HTR-8/SVneo (cell line): ENCODE data around the gene STK11.
A peak's percentile ranks its signal among the peaks of the same experiment; 100 is the strongest.
"Not testable (repeated sequence)": the region's sequence is repeated elsewhere in the genome, so short reads cannot be mapped to it uniquely, and the experiment has no call there.

Experiments
- DNase-seq: peaks from one replicate; pipeline ENCODE4 v3.0.0; 2011; ENCODE audit warnings: low spot score, mixed read lengths; ENCODE audit not compliant: insufficient read length
- FAIRE-seq: peaks from 2 replicates; lab custom pipeline; 2011; peaks lifted over from hg19 to GRCh38; lab: Jason Lieb, UNC

Gene STK11

DNA sequence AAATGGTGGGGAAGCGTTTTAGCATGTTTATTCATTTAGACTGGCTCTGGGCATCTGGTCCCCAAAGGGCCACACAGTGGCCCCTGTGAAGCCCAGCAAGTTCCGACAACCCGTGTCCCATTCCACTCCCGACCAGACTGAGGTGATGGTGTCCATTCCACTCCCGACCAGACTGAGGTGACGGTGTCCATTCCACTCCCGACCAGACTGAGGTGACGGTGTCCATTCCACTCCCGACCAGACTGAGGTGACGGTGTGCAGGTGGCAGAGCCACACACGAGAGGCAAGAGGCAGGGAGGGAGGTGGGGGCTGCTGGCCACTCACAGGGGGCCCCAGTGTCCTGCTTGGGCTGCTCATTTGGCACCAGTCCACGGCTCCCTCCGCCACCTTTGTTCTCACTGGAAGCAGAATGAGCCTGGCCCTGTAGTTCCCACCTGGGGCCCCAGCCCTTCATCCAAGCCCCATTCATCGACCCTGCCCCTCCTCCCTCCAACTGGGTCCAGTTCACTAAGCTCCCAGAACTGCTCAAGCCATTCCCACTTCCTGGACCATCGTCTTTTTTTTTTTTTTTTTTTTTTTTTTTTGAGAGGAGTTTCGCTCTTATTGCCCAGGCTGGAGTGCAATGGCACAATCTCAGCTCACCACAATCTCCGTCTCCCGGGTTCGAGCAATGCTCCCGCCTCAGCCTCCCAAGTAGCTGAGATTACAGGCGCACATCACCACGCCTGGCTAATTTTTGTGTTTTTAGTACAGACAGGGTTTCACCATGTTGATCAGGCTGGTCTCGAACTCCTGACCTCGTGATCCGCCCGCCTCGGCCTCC is 40.9 kb downstream of the STK11 start:
- DNase-seq, FAIRE-seq: not testable (repeated sequence)

DNA sequence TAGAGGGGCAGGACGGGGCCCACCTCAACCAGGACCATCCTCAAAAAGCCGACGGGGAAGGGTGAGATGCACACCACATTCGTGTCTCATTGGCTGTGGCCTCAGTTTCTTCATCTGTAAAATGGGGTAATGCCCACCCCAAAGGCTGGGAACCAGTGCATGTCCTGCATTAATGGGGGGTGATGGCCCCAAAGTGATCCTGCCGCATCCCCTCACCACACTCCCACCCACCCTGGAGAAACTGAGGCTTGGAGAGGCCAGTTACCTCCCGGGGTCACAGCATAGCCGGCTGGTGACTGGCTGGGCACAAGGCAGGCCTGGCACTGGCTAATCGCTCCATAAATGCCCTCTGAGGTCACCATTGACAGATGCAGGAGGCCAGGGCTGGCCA is 42.2 kb downstream of the STK11 start:
- DNase-seq (no peak), FAIRE-seq (no peak)

DNA sequence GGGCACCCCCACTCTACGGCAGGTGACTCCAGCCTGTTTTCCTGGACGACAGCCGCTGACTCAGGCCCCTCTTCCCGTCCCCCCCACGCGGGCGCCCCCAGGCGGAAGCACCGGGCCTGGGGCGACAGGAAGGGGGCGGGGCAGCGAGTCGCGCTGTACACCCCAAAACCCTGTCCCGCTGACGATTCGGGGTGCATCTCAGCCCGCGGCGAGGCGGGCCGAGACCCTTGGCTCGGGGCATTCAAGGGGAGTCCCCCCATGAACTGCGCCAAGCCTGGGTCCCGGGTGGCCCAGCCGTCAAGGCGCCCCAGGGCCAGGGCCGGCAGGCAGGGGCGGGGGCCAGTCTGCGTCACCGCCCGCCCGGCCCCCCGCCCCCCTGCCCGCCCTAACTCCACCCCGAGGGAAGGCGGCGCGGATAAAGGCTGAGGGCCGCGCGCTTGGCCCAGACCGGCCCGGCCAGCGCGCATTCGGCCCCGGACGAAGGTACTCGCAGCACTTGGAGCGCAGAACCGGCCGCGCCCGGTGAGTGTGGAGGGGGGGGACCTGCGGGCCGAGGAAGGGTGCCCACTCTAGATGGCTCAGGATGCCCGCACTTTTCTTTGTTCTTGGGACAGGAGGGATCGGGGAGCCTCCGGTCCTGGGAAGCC is 42.7 kb downstream of the STK11 start, which contains the start of gene MIDN:
Gene MIDN (plus strand): TSS at position 445 of the 647 bp plus-strand sequence. CDS start 1,714 bp downstream, outside the sequence.
- peak; percentile 20 for FAIRE-seq
- no peak for DNase-seq

DNA sequence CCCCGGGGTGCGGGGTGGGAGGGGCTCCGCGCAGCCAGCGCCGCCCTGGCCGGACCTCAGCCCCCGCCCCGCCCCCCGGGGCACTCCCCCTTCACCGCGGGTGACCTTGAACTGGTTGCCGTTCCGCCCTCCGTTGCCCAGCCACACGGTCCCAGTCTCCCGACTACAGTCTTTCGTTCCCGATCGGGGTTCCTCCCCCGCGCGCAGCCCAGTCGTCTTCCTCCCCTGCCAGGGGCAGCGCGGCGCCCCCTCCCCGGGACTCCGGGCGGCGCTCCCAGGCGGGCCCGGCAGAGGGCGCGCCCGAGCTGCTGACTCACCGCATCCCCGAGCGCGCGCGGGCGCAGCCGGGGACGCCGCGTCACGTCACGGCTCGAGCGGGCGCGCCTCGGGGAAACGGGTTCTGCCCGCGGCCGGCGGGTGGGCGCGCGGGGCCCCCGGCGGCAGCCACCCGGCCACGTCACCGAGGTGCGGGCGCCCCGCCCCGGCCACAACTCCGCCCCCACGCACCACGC is 43.3 kb downstream of the STK11 start:
- peak; percentile 13 for FAIRE-seq
- no peak for DNase-seq

DNA sequence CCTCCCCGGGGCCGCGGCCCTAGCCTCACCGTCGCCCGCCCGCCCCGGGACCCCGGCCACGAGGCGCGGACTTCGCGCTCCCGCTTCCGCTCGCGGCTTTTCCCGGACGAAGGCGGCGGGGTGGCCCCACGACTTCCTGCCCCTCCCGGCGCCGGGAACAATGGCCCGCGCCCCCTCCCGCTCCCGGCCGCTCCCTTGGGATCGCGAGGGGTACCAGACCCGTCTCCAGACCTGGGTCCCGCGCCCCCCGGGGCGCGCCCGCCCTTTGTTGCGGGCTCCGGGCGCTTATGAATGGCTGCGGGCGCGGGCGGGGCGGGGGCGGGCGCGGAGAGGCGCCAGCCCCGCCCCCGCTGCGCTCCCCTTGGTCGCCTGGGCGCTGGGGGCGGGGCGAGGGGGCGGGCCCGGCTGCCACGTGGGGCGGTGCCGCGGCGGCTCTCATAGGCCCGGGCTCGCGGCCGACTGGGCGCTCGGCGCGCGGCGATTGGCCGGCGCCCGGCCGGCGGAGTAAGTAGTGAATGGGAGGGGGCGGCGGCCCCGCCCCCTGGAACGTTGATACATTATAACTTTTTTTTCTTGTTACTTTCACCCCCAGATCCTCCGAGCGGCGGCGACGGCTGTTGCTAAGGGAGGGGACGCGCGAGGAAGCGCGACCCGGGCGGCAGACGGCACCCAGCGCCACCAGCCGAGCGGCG is 43.9 kb downstream of the STK11 start:
- DNase-seq (no peak), FAIRE-seq (no peak)

DNA sequence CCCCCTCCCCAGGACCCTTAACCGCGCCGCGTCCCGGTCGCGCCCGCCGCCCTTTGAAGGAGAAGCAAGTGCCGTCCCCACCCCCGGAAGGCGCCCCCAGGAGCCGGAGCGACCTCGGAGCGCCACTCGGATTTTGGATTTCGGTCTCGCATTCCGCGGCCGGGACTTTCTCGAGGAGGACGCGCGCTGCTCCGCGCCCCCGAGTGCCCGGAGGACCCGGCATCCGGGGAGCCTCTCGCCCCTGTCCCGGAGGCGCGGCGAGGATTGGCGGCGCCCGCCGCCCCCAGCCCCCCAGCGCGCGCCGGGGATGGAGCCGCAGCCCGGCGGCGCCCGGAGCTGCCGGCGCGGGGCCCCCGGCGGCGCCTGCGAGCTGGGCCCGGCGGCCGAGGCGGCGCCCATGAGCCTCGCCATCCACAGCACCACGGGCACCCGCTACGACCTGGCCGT is 44.4 kb downstream of the STK11 start:
- DNase-seq: no peak
- no peak for FAIRE-seq

DNA sequence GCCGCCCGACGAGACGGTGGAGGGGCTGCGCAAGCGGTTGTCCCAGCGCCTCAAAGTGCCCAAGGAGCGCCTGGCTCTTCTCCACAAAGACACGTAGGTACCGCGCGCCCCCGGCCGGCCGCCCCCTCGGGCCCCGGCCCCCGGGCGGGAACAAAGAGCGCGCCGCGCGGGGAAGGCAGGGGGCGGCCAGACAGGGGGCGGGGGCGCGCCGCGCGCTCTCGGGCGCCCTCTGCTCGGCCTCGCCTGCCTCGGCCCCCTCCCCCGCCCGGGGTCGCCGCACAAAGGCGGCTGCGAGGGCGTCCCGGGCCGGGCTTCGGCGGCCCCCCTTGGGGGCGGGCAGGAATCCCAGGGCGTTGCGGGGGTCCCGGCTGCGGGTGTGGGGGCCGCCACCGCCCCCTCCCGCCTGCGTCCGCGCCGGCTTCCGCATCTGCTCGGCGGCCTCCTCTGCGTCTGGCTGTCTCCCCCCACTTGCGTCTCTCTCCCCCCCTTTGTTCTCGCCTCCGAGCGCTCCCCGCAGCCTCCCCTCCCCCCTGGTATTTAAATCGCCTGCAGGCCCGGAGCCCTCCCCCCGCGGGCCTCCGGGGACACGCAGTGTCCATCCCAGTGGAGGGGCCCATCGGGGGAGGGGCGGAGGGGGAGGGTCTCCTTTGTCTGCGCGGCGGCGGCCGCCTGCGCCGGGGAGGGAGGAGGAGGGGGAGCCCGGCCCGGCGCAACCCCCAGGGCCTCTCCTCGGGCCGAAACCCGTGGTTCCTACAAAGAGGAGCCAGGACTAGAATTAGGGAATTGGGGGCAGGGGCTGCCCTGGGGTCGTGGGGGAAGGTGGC is 45.1 kb downstream of the STK11 start:
- FAIRE-seq (no peak), DNase-seq (no peak)

DNA sequence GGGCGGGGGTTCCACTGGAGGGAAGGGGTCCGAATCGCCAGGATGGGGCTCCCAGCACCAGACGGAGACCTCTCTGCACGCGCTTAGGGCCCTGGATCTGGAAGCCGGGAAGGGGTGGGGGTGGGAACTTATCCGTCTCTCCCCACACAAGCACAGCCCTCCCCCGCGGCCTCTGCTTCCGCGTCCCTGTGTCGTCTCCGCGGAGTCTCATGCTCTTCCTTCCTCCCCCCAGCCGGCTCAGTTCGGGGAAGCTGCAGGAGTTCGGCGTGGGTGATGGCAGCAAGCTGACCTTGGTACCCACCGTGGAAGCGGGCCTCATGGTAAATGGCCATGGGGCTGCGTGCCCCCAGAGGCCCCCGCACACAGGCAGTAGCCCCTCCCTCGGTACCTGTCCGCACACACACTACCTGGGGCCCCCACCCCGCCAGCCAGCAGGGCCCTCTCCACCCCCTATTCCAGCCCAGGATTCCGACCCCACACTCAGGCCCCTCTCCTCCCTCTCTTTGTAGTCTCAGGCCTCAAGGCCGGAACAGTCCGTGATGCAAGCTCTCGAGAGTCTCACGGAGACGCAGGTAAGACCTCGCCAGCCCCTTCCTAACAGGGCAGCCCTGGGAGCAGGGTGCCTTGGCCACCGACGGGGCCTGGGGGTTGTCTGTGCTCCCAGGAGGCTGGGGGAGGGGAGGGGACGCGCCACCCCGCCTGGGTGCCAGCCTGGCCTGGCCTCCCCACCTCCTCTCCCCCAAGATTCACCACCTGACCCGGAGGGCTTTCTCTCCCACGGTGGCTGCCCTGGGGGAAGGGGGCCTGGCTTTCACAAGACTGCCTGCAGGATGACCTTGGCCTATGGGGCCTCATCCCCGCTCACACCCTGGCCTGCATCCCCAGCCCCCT is 46.0 kb downstream of the STK11 start:
- DNase-seq: no peak
- FAIRE-seq: no peak

DNA sequence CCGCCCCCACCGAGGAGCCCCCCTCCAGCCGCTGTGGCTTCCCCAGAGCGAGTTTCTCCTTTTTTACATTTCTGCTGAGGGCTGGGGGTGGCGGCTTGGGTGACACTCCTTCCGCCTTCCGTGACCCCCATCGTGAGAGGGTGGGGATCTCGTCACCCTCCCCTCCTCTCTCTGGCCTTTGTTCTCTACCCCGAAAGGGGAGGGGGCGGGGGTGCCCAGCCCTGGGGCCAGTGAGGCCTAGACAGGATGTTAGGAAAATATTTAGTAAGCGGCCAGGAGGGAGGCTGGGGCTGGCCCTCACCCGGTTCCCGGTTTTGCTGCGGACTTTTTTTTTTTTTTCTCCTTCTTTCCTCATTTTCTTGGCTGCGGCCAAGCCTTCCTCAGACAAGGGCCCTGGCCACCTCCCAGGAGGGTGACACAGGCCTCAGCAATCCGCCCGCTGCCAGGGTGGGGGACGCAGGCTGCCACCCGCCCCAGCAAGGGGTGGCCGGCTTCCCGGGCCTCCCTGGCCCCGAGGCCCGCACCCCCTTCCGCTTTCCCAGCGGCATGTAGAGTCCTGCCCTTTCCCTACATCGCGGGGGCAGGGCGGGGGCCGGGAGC is 46.7 kb downstream of the STK11 start:
- no peak for FAIRE-seq

DNA sequence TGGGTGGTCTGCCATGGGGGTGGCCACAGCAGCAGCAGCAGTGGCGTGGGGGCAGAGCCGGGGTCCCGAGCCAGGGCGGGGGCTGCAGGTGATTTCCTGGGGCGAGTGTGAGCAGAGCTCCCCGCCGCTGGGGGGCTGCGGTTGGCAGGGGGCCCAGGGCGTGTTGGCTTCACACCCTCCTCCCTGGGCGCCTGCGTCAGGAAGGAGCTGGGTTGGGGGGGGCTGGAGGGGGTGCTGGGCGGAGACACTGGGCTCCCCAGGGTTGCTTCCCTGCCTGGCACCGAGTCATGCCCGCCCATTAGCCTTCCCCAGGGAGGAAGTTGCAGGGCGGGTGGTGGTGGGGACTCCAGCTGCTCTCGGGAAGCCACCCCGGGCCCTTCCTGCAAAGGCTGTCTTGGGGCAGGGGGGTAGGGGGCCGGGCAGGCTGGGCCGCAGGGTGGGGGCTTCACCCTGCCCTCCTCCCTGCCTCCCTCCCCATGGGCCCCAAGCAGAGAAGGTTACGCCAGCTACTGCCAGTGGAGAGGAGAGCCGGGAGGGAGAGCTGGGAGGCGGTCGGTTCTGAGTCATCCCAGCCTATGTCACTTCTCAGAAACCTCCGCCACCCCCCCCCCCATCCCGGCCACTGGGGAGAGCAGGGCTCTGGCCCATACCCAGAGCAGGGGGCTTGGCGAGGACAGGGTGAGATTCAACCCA is 47.4 kb downstream of the STK11 start:
- FAIRE-seq: peak; percentile 85
- DNase-seq: no peak

More for the DNA sequence above, 46.7 kb downstream of the STK11 start:
- DNase-seq: no peak

DNA sequence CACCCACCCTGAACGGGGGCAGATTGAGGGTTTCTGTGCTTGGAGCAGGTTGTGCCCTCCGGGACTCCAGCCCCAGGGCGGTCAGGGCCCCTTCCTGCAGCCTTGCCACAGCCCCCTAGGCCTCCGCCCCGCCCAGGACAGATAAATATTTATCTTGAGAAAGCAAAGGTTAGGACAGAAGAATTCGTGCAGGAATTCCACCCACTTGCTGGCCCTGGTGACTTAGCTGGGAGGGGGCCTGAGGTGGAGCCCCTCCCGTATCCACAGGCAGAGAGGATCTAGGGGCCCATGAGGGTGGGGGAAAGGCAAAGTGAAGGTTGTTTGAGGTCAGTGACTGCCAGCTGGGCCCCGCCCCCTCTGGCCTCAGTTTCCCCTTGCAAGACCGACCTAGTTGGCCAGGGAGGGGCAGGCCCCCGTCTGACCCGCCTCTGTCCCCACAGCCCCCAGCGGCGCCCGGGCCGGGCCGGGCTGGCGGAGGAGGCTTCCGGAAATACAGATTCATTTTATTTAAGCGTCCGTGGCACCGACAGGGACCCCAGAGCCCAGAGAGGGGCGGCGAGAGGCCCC is 48.0 kb downstream of the STK11 start:
- FAIRE-seq (no peak), DNase-seq (no peak)

DNA sequence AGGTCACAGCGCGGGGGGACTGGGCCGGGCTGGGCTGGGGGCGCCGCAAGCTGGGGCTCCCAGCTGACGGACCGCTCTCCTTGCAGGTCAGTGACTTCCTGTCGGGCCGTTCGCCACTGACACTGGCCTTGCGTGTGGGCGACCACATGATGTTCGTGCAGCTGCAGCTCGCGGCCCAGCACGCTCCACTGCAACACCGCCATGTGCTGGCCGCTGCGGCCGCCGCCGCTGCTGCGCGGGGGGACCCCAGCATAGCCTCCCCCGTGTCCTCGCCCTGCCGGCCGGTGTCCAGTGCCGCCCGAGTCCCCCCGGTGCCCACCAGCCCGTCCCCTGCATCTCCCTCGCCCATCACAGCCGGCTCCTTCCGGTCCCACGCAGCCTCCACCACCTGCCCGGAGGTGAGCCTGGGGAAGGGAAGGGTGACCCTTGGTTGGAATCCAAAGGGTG is 48.5 kb downstream of the STK11 start:
- DNase-seq (no peak), FAIRE-seq (no peak)

DNA sequence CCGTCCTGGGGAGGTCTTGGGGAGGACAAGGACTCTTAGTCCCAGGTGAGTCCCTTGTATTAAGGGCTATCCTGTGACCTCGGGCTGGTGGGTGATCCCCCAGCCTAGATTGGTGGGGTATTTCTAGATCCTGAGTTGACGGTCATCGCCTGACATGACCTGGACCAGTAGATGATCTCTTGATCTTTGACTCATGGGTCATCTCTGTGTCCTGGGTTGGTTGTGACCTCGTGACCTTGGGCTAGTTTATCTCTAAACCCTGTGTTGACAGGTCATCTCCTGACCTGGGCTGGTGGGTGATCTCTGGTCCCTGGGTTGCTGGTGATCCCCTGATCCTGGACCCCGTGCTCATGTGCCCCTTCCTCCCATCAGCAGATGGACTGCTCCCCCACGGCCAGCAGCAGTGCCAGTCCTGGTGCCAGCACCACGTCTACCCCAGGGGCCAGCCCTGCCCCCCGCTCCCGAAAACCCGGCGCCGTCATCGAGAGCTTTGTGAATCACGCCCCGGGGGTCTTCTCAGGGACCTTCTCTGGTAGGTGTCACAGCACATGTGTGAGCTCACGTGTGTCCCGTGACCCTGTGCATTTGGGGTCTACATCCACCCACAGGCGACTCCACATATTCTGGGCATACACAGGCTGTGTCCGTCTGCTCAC is 49.1 kb downstream of the STK11 start:
- no peak for FAIRE-seq

DNA sequence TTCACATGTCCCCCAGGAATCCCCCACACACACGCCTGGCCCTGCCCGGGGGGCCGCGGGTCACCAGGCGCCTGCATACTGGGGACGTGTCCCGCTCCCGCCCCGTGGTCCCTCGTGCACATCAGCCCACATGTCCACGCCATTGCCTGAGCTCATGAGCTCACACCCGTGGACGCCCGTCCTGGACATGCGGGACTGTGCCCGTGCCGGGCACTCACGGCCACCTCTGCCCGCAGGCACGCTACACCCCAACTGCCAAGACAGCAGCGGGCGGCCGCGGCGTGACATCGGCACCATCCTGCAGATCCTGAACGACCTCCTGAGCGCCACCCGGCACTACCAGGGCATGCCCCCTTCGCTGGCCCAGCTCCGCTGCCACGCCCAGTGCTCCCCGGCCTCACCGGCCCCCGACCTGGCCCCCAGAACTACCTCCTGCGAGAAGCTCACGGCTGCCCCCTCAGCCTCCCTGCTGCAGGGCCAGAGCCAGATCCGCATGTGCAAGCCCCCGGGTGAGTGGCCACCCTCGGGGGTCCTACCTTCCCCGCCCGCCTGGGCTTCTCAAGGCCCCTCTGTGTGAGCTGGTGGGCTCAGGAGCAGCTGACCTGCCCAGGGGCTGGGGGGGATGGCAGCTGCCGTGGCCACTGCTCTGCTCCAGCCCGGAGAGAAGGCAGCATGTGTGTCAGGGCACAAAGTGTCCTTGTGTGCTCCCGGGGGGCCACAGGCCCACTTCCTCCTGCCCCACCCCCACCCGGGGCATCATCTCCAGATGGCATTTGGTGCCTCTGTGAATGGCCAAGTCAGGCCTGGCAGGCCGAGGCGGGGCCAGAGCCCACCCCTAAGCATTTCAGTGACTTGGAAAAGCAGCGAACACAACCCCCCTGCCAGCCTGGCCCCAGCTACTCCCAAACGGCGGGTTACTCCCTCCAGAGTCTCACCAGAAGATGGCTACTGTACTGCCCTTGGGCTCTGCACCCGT is 49.9 kb downstream of the STK11 start:
- no peak for DNase-seq
- no peak for FAIRE-seq

More for the DNA sequence above, 49.1 kb downstream of the STK11 start:
- no peak for DNase-seq

DNA sequence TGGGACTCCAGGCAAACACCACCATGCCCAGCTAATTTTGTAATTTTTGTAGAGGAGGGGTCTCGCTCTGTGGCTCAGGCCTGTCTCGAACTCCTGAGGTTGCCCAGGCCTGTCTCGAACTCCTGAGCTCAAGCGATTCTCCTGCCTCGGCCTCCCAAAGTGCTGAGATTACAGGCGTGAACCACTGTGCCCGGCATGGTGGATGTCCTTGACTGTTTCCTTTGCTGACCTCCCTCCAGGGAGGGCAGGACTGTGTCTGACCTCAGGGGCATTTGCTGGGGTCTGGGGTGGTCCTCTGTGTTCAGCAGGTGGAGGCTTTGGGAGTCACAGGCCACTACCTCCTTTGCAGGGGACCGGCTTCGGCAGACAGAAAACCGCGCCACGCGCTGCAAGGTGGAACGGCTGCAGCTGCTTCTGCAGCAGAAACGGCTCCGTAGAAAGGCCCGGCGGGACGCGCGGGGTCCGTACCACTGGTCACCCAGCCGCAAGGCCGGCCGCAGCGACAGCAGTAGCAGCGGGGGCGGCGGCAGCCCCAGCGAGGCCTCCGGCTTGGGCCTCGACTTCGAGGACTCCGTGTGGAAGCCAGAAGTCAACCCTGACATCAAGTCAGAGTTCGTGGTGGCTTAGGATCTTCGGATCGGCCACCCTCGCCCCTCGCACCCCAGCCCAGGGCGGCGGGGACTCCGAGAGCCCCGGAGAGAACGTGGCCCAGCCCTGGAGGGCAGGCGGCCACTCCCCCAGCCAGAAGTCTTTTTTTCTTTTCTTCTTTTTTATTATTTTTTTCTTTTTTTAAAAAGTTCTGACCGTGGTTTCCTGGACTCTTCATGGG is 51.3 kb downstream of the STK11 start:
- FAIRE-seq: no peak
- DNase-seq: no peak
